GM18517 (cell line): ENCODE data around the gene ADRA2C.

Experiments used
- ATAC-seq: cut with Tn5 transposase; IDR thresholded peaks from one replicate; pipeline ENCODE4 v1.9.1; 2021; ENCODE audit warnings: mild to moderate bottlenecking, moderate library complexity; ENCODE audit not compliant: unreplicated experiment

ADRA2C gene

DNA sequence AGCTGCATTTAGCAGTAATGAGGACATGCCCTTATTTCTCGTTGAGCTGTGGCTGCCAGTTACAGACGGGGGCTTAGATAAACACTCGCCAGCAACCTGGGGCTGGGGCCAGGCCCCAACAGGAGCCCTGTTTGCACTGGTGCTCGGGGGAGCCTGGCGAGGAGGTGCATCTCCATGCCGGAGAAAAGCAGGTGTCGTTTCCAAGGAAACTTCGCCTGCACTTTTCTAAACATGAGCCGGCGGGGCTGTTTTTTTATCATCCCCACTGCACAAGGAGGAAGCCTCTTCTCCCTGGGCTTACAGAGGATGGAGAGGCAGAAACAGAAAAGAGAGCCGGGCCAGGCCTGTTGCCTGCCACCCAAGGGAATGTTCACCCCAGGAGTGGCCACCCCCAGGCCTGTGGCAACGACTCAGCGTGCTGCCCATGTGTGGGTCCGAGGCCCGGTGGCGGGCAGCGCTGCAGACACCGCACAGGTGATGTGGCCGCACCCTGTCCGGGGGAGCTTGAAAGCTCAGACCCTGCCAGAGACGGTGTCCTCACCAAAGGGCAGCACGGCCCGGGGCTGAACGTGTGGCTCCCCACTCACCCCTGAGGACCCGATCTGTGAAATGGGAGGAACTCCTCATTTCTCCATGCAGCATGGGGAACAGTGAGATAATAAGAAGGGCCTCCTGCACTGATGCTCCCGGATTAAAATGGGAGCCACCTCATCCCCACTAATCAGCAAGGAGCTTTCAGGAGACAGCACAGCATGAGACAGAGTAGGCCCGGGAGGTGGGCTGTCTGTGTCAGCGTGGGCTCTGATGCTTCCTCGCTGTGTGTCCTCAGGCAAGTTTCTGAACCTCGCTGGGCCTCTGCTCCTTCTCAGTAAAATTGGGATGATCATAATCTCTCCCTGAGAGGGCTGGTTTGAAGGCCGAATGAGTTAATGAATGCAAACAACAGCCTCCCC is 33.8 kb upstream of the ADRA2C start:
- ATAC-seq: no peak

DNA sequence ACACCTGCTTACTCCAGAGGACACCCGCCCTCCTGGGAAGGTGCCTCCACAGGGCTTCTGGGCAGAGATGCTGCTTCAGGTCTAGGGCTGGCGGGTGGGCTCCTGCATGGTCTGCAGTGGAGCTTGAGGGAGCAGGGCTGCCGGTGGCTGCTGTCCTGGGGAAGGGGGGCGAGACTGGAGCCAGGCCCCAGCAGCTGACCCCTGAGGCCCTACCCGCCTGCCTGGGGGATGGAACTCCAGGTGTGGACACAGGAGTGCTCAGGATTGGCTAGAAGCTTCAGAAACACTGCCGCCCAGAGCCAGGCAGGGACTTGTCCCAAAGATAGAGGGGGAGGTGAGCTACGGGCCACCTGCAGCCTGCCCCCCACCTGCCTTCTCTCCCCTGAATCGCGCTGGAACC is 33.0 kb upstream of the ADRA2C start:
- ATAC-seq: no peak

DNA sequence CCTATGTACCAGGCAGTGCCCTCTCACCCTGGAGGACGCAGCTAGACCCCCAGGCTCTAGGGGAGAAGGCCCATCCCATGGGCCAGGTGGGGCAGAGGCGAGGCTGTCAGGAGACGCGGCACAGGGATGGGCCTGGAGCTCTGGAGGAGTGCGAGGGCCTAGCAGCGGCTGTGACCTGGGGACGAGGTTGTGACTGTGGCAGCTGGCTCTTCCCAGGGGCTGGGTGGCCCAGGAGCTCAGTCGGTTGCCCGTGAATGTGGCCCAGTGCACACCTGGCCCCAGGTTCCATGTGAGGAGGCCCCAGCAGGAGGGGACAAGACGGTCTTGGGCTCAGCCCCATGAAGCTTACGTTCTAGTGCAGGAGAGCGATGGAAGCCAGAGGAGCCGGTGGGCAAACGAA is 31.0 kb upstream of the ADRA2C start:
- no peak for ATAC-seq

DNA sequence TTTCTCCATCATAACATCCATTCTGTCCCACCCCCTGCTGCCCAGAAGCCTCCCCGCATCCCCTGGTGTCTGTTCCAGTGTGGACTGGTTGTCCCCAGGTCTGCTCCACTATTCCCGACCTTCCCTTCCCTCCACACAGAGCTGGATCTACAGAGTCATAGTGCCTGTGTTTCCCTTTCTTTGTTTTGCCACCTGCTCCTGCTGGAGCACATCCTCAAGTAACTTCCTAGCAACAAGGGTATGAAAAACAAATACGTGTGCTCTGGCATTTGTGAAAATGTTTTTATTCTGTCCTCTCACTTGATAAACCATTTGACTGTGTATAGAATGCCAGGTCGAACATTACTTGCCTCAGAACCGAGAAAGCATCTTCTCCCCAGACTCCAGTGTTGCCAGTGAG is 29.9 kb upstream of the ADRA2C start:
- no peak for ATAC-seq

DNA sequence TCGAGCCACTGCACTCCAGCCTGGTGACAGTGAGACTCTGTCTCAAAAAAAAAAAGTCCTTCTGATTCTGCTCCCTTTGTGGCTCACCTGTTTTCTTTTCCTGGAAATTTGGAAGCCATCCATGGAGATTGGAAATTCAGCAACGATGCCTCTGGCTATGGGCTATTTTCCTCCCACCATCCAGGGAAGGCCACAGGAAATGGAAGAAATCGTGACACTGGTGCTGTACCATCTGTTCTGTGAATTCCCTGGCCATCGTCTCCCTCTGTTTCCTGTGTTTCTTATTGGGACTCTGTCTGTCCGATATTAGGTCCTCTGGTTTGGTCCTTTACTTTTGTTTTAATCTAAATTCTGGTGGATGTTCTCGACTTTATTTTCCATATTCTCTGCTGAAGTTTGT is 29.4 kb upstream of the ADRA2C start:
- ATAC-seq: no peak

DNA sequence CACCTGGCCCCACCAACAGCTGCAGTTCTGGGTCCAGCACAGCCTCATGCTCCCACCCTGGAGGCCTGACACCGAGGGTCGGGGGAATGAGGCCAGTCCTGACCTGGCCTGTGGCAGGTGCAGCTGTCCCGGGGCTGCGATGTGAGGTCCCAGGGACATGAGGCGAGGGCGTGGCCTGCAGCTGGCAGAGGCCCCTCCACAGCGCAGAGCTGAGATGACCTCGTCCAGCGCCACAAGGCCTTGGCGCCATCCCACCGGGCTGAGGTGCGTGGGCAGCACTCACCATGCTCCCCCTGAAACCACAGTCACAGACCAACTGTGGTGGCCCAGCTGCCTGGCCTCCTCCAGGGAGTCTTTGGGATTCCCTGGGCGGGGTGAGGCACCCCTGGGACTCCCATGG is 26.6 kb upstream of the ADRA2C start:
- ATAC-seq: no peak

DNA sequence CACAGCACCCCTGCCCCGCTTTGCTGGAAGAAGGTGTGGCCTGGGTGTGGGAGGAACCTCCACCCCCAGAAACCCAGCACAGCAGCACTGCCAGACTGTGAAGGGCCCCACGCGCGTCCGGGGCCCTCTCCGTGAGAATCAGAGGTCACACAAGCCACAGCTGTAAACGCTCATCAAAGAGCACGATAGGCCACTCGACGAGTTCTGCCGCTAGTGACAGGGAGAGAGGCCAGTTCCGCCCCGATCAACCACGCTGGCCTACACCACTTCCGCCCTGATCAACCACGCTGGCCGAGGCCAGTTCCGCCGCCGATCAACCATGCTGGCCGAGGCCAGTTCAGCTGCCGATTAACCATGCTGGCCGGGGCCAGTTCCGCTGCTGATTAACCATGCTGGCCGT is 25.9 kb upstream of the ADRA2C start:
- ATAC-seq: no peak

DNA sequence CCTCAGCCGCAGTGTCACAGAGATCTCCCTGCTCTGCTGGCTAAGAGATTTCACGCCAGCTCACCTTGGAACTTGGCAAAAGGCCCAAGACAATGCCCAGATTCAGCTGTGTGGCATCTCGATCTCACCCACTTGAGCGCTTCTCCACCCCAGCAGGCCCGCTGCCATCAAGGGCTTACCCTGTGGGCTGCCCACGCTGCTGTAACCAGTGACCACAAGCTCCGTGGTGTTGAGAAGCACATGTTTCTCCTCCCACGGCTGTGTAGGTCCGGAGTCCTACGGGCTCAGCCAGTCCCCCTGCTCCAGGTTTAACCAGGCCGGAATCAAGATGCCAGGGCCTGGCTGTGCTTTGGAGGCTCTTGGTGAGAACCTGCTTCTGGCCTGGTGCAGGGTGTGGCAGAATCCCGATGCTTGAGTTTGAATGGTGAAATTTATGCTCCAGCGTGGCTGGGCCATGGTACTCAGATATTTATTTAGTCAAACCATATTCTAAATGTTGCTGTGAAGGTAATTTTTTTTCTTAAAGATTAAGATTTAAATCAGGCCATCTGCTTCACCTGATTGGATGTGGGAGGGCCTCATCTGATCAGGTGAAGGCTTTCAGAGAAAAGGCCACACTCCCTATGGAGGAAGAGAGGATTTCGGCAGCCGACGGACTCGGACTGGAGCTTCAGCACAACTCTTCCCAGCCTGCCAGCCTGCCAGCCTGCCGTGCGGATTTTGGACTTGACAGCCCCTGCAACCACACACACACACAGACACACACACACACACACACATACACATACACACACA is 24.8 kb upstream of the ADRA2C start:
- ATAC-seq: no peak

DNA sequence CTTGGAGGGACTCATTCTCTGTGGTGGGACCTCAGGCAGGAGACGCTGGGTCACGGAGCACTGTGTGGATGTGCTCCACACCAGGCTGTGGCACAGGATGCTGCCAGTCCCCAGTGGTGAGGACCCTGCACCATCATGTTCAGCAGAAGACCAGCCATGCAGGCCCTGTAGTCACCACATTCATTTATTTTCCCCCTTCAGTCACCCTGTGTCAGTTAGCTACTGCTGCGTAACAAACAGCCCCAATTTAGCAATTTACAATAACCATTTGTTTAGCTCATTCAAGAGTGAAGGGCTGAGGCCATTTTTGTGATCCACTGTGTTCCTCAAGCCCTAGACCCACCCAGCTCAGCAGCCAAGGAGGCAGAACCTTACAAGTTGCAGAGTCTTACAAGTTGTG is 23.6 kb upstream of the ADRA2C start:
- ATAC-seq: no peak

DNA sequence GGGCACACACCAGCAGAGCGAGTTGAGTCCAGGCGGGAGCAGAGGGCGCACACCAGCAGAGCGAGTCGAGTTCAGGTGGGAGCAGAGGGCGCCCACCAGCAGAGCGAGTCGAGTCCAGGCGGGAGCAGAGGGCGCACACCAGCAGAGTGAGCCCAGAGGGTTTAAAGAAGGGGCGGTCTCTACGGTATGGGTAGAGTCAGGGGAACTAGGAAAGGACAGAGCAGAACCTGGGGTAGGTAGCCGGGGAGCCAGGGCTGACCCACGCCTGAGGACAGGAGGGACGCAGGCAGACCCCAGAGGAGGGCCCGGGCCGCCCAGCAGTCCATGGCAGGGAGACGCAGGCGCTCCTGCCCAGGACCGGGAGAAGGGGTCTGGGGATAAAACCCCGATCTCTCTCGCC is 22.0 kb upstream of the ADRA2C start:
- no peak for ATAC-seq

DNA sequence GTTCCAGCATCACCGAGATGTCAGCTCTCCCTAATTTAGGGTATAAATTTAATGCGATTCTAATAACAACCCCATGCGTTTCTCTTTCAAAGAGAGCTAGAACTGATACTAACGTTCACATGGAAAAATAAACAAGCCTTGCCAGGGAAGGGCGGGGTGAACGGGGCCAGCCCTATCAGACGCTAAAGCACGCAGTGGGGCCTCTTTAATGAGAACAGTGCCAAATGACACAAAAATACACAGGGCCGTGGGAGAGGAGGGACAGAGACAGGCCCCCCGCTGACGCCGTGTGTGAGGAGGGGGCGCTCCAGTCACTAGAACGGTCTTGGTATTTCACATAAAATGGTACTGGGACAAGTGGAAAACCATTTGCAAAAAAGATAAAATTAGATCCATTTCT is 21.3 kb upstream of the ADRA2C start:
- ATAC-seq: no peak

DNA sequence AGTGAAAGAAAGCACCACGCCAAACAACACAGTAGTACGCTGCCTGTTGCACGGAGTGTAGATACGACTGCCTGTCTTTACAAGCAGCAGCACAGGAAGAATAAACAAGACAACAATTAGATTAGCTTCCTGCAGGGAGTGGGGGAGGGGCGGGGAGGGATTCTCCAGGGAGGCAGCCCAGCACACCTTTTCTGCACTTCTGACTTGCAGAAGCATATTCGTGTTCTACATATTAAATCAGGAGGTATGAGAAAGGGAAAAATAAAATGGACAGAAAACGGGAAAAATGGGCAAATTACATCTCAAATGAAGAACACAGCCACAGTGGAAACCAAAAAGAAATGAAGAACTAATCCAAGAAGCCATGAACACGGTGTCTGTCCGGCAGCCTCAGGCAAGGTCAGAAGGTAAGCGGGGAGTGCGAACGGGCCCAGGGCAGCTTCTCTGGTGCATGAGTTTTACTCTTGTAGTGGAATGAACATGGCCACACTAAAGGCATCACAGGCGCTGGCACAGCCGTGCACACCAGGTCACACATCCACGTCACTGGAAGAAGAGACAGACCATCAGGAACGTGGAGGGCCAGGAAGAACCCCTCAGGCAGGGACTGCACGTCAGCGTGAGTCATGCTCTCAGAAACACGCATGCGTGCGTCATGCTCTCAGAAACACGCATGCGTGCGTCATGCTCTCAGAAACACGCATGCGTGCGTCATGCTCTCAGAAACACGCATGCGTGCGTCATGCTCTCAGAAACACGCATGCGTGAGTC is 20.1 kb upstream of the ADRA2C start:
- no peak for ATAC-seq

DNA sequence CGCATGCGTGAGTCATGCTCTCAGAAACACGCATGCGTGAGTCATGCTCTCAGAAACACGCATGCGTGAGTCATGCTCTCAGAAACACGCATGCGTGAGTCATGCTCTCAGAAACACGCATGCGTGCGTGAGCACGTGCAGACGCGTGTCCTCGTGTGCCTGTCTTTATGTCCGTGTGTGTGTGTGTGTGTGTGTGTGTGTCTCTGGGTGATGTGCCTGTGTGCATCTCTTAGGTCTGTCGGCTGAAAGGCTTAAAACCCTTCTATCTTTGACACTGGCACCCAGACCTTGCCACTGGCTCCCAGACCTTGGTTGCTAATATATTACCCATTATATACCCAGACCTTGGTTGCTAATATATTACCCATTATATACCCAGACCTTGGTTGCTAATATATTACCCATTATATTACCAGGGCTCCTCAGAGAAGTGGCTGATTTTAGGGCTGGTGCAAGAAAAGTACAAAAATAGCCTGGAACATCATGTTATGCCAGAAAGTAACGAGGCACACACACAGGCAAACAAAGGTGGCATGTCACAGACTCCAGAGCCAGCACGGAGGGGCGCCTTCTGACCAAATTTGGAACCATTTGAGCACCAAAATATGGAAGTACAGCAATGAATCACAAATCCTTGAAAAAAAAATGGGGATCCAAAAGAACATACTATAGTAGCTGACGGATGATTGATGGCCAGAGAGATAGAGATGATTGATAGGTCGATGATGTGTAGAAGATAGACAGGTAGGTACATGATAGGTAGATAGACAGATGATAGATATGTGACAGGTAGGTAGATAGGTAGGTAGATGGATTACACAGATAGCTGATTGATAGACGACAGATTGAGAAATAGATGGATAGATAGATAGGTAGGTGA is 19.2 kb upstream of the ADRA2C start:
- ATAC-seq: no peak

DNA sequence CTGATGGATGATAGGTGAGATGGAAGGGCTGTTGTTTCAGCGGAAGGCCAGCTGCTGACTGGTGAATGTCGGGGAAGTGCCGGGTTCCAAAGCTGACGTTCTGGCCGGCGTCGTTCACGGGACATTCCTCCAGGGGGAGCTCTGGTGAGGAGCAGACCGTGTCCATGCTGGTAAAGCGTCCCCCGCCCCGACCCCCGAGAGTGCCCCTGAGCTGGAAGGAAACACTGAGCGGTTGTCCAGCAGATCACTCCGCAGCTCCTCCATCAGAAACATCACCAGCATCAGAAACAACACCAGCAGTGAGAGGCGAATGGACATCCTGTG is 18.6 kb upstream of the ADRA2C start:
- ATAC-seq: no peak

DNA sequence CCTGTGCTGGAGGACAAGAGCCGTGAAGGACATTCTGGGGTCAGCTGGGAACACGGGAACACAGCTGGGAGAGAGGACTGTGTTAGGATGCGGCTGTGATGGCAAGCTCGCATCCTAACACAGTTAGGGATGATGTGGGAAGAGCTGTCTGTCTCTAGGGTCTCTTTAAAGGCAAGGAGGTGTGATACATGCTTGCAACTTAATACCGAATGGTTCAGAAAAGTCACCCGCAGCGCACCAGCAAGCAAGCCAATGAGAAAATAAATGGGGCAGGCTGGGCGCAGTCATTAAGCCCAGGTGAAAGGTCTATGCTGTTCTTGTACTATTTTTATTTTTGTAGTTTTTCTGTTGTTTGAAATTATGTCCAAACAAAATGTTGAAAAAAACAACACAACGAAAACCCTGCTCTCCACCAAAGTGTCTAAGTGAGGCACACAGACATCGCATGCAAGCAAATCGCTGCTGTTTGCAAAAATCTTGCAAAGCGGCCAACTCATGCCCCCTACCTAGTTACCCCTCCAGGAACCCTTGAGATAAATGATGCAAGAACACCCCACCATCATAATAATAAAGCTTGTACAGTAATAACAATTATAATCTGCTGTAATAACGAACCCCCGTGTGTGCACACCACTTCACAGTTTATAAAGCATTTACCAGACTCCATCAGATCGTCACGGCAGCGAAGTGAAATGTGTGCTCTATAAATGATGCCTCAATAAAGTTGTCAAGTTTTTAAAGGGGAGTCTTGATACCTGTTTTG is 17.9 kb upstream of the ADRA2C start:
- no peak for ATAC-seq

DNA sequence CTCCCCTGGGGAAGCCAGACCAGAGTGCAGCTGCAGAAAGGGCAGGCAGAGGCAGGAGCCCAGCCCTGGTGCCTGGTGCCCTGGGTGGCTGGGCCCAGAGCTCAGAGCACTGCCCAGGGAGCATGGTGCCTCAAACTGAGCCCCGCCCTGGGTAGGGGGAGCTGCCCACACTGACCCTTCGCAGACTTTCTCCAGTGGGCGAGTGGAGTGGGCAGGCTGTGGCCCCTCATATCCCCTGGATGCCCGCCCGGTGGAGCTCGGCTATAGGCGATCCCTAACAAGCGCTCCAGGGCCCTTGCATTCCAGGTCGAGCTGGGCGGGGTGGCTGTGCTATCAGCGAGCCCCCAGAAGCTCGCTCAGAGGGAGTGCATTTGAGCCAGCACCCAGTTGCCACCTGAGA is 17.1 kb upstream of the ADRA2C start:
- no peak for ATAC-seq

DNA sequence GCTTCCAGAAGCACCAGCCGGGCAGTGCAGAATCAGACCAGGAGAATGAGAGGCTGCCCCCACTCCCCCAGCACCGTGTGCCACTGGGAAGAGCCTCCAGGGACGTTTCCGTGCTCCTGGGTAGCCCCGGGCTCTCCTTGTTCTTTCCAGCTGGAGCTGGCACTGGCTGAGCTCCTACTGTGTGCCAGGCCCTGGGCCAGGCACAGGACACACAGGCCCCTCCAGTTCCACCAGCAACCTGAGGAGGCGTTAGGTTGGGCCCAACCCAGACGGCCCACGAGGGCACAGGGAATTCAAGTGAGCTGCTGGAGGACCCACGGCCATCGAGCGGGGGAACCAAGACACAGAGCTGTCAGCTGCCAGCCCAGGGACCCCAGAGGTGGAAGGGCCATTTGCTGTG is 15.9 kb upstream of the ADRA2C start:
- no peak for ATAC-seq

DNA sequence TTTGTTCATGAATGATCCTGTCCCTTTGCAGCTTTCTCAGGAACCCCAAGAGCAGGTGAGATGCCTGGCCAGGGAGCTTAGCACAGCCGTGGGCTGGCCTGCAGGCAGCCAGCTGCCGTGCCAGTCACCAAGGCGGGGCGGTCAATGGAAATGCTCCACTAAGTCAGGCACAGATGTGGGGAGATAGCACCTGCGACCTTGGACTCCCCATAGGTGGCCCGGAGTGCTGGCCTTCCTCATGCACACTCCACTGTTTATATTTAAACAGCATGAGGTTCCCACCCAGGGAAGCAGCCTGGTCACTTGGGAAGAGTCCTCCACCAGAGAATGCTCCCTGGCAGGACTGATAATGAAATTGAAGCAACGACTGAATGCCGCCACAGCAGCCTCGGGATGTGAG is 14.2 kb upstream of the ADRA2C start:
- ATAC-seq: no peak

DNA sequence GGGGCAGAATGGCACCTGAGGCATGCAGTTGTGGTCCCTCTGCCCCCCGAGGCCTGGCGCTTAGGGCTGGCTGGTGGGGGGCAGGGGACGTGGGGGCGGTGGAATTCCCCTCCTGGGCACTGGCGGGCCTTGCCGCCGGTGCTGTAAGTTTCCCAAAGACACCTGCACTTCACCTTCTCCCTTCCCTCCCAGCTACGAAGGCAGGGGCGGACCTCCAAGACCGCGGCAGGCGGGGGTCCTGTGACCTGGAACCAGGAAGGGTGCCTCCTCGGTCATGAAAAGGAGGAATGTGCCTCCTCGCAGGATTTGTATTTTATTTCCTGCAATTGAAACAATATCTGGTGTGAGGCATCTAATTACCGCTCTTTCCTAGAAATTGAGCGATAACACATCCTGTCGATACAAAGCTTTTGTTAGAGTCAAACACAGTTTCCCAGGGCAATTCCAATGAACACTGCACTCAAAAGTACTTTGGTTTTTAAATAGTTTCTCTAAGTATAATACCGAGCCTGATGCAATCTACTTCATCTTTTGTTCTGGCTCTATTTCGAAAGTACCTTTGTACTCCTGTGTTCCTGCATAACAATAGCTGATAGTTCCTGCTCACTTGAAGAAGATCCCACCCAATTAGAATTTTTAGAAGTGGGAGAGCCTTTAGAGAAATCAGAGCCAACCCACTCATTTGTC is 12.3 kb upstream of the ADRA2C start:
- no peak for ATAC-seq
